Measurements from ENCODE around the gene RSPRY1. TPM values are rescaled to one million over a fixed set of nuclear protein-coding genes. Genes with fewer than 3 reads are reported as not detected.

RSPRY1 gene
- total RNA-seq, 2 experiments from 2014 or later = 30.9 to 35.8 TPM

GRCh38 chr16:57203451-57203850 is 17.3 kb downstream of the RSPRY1 start:
- POLR2A ChIA-PET = no interaction called here
- Mint-ChIP-seq H3K4me3 (no peak overlapping the region), H3K9me3 (ENCODE audit: insufficient read depth) (no peaks in the 10 kb centered on the region), H3K4me1 (ENCODE audit: low read depth) (peaks cover 2% of the 10 kb centered on the region), H3K36me3 (ENCODE audit: low read depth) (peaks cover 29% of the 10 kb centered on the region), H3K27me3 (ENCODE audit: low read depth) (no peaks in the 10 kb centered on the region), H3K27ac (no peak overlapping the region)
- CTCF ChIA-PET = interaction anchor here (1.6 kb wide), 1 partner anchor 21 kb away, joined by 4 read pairs; no protein-coding TSS in a partner anchor
- ATAC-seq (no peak), DNase-seq (no peak)

DNA sequence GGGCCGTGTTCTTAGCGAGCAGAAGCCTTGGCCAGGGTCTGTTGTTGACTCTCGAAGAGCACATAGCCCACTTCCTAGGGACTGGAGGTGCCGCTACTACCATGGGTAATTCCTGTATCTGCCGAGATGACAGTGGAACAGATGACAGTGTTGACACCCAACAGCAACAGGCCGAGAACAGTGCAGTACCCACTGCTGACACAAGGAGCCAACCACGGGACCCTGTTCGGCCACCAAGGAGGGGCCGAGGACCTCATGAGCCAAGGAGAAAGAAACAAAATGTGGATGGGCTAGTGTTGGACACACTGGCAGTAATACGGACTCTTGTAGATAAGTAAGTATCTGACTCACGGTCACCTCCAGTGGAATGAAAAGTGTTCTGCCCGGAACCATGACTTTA is 18.5 kb downstream of the RSPRY1 start:
- DNase-seq (no peak), ATAC-seq (no peak)
- H3K4me1 Mint-ChIP-seq (ENCODE audit: low read depth) = peaks cover 2% of the 10 kb centered on the region
- no peak overlapping the region for H3K27ac Mint-ChIP-seq
- peaks cover 30% of the 10 kb centered on the region for H3K36me3 Mint-ChIP-seq (ENCODE audit: low read depth)
- no peaks in the 10 kb centered on the region for H3K9me3 Mint-ChIP-seq (ENCODE audit: insufficient read depth)
- H3K4me3 Mint-ChIP-seq = no peak overlapping the region
- ChIA-PET CTCF (interaction anchor here (0.7 to 2.0 kb wide), 3 partner anchors 20 to 690 kb away, joined by 4 to 7 read pairs (median 4); no protein-coding TSS in a partner anchor), POLR2A (no interaction called here)
- H3K27me3 Mint-ChIP-seq (ENCODE audit: low read depth) = no peaks in the 10 kb centered on the region

DNA sequence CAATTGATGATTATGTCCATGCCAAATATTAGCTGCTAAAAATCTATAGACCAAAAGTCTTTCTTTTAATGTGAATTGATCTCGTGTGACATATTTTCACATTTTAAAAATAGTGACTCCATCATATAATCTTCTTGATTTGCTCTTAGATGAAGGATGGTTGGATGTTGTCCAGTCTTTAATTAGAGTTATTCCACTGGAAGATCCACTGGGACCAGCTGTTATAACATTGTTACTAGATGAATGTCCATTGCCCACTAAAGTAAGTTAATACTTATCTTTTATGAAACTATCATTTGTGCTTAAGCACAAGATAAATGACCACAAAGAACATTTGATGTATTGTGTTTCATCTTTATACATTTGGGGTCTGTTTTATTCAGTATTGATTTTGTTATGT is 22.8 kb downstream of the RSPRY1 start:
- ChIA-PET POLR2A (no interaction called here), CTCF (no interaction called here)
- DNase-seq = no peak
- ATAC-seq = no peak
- Mint-ChIP-seq H3K9me3 (ENCODE audit: insufficient read depth) (peaks cover 1% of the 10 kb centered on the region), H3K4me1 (ENCODE audit: low read depth) (no peaks in the 10 kb centered on the region), H3K36me3 (ENCODE audit: low read depth) (peaks cover 57% of the 10 kb centered on the region), H3K27ac (no peak overlapping the region), H3K27me3 (ENCODE audit: low read depth) (no peaks in the 10 kb centered on the region), H3K4me3 (no peak overlapping the region)

DNA sequence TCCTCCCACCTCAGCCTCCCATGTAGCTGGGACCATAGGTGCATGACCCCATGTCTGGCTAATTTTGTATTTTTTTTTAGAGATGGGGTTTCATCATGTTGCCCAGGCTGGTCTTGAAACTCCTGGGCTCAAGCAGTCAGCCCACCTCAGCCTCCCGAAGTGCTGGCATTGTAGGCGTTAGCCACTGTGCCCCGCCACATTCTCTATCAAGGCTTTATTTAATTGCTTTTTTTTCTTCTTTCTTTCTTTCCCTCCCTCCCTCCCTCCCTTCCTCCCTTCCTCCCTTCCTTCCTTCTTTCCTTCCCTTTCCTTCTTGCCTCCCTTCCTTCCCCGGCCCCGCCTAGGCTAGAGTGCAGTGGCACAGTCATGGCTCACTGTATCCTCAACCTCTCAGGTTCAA is 23.7 kb downstream of the RSPRY1 start:
- CTCF ChIA-PET = no interaction called here
- H3K9me3 Mint-ChIP-seq (ENCODE audit: insufficient read depth) = peaks cover 9% of the 10 kb centered on the region
- H3K36me3 Mint-ChIP-seq (ENCODE audit: low read depth) = peaks cover 62% of the 10 kb centered on the region
- DNase-seq (no peak), ATAC-seq (no peak)
- H3K4me3 Mint-ChIP-seq = no peak overlapping the region
- H3K27me3 Mint-ChIP-seq (ENCODE audit: low read depth) = no peaks in the 10 kb centered on the region
- POLR2A ChIA-PET = no interaction called here
- no peak overlapping the region for H3K27ac Mint-ChIP-seq
- H3K4me1 Mint-ChIP-seq (ENCODE audit: low read depth) = no peaks in the 10 kb centered on the region

DNA sequence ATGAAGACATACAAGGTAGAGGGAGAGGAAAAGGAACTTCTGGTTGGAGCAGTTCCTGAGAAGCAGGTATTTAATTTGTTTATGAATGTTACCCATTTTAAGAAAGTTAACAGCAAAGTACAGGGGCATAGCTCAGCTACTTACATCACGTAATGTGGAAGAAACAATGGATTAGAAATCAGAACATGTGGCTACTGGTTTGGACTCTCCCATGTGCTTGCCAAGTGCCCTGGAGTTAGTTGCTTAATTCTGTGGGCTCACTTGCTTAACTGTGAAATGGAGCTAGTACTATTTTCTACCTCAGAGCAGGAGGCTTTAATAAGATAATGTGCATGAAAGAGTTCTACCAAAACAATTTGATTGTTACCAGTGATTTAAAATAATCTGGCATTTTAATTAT is 27.3 kb downstream of the RSPRY1 start:
- POLR2A ChIA-PET = no interaction called here
- Mint-ChIP-seq H3K27ac (no peak overlapping the region), H3K9me3 (ENCODE audit: insufficient read depth) (peaks cover 41% of the 10 kb centered on the region), H3K27me3 (ENCODE audit: low read depth) (no peaks in the 10 kb centered on the region), H3K4me1 (ENCODE audit: low read depth) (no peaks in the 10 kb centered on the region), H3K36me3 (ENCODE audit: low read depth) (peaks cover 77% of the 10 kb centered on the region), H3K4me3 (no peak overlapping the region)
- DNase-seq (no peak), ATAC-seq (no peak)
- CTCF ChIA-PET = interaction anchor here (1.1 to 1.3 kb wide), 3 partner anchors 9 to 209 kb away, joined by 3 to 4 read pairs (median 3); no protein-coding TSS in a partner anchor

GRCh38 chr16:57216968-57217367 is 30.8 kb downstream of the RSPRY1 start:
- peaks cover 89% of the 10 kb centered on the region for H3K36me3 Mint-ChIP-seq (ENCODE audit: low read depth)
- ATAC-seq = no peak
- H3K27ac Mint-ChIP-seq = no peak overlapping the region
- peaks cover 56% of the 10 kb centered on the region for H3K9me3 Mint-ChIP-seq (ENCODE audit: insufficient read depth)
- H3K4me3 Mint-ChIP-seq = no peak overlapping the region
- POLR2A ChIA-PET = no interaction called here
- no peaks in the 10 kb centered on the region for H3K27me3 Mint-ChIP-seq (ENCODE audit: low read depth)
- no peaks in the 10 kb centered on the region for H3K4me1 Mint-ChIP-seq (ENCODE audit: low read depth)
- DNase-seq = no peak
- CTCF ChIA-PET = no interaction called here

DNA sequence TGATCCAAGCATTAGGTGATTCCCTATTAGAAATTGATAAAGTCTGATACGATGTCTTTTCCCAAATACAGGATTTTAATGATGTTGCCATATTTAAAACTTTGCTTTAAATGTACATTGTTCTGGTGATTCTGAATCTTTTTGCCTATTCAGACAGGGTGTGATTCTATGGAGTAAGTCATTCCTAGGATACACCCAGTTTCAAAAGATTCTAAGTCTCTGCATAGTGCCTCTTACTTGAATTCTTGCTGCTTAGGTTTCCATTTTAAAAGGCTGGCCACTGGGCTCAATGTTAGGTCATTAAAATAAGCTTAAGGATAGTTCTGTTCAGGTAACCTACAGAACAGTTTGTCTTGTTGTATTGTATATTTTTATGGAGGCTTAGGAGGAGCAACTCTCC is 36.9 kb downstream of the RSPRY1 start:
- Mint-ChIP-seq H3K4me1 (ENCODE audit: low read depth) (no peaks in the 10 kb centered on the region), H3K36me3 (ENCODE audit: low read depth) (peaks cover 69% of the 10 kb centered on the region), H3K9me3 (ENCODE audit: insufficient read depth) (peaks cover 19% of the 10 kb centered on the region), H3K27me3 (ENCODE audit: low read depth) (no peaks in the 10 kb centered on the region), H3K27ac (no peak overlapping the region), H3K4me3 (no peak overlapping the region)
- ChIA-PET CTCF (interaction anchor here (1.1 to 1.4 kb wide), 2 partner anchors 10 to 139 kb away, joined by 3 to 4 read pairs; no protein-coding TSS in a partner anchor), POLR2A (no interaction called here)
- ATAC-seq (no peak), DNase-seq (no peak)

- no peak overlapping the region for H3K4me3 Mint-ChIP-seq
- no peaks in the 10 kb centered on the region for H3K4me1 Mint-ChIP-seq (ENCODE audit: low read depth)
- peaks cover 56% of the 10 kb centered on the region for H3K36me3 Mint-ChIP-seq (ENCODE audit: low read depth)
- no peak for DNase-seq
- ChIA-PET CTCF (interaction anchor here (1.5 kb wide), 1 partner anchor 21 kb away, joined by 4 read pairs; no protein-coding TSS in a partner anchor), POLR2A (no interaction called here)
- no peaks in the 10 kb centered on the region for H3K27me3 Mint-ChIP-seq (ENCODE audit: low read depth)
- ATAC-seq = no peak
- H3K27ac Mint-ChIP-seq = no peak overlapping the region
- H3K9me3 Mint-ChIP-seq (ENCODE audit: insufficient read depth) = peaks cover 5% of the 10 kb centered on the region
Measured at GRCh38 chr16:57224651-57225335, 38.7 kb downstream of the RSPRY1 start.

DNA sequence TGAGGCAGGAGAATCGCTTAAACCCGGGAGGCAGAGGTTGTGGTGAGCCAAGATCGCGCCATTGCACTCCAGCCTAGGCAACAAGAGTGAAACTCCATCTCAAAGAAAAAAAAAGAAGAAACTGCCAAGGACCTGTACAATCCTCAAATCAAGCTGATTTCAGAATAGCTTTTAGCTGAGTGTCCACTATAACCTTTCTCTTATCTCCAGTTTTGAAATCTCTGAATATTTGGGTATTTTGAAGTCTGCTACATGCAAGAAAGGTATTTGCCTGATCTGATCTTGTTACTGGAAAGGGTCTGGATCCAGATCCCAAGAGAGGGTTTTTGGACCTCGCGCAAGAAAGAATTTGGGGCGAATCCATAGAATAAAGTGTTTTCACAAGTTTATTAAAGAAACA is 39.8 kb downstream of the RSPRY1 start:
- no peaks in the 10 kb centered on the region for H3K27me3 Mint-ChIP-seq (ENCODE audit: low read depth)
- no peaks in the 10 kb centered on the region for H3K9me3 Mint-ChIP-seq (ENCODE audit: insufficient read depth)
- no peaks in the 10 kb centered on the region for H3K4me1 Mint-ChIP-seq (ENCODE audit: low read depth)
- ChIA-PET POLR2A (interaction anchor here (0.6 kb wide), 1 partner anchor 82 kb away, joined by 3 read pairs; no protein-coding TSS in a partner anchor), CTCF (interaction anchor here (1.0 kb wide), 1 partner anchor 193 kb away, joined by 3 read pairs; no protein-coding TSS in a partner anchor)
- no peak overlapping the region for H3K27ac Mint-ChIP-seq
- no peak overlapping the region for H3K4me3 Mint-ChIP-seq
- ATAC-seq = no peak
- DNase-seq = no peak
- peaks cover 55% of the 10 kb centered on the region for H3K36me3 Mint-ChIP-seq (ENCODE audit: low read depth)

DNA sequence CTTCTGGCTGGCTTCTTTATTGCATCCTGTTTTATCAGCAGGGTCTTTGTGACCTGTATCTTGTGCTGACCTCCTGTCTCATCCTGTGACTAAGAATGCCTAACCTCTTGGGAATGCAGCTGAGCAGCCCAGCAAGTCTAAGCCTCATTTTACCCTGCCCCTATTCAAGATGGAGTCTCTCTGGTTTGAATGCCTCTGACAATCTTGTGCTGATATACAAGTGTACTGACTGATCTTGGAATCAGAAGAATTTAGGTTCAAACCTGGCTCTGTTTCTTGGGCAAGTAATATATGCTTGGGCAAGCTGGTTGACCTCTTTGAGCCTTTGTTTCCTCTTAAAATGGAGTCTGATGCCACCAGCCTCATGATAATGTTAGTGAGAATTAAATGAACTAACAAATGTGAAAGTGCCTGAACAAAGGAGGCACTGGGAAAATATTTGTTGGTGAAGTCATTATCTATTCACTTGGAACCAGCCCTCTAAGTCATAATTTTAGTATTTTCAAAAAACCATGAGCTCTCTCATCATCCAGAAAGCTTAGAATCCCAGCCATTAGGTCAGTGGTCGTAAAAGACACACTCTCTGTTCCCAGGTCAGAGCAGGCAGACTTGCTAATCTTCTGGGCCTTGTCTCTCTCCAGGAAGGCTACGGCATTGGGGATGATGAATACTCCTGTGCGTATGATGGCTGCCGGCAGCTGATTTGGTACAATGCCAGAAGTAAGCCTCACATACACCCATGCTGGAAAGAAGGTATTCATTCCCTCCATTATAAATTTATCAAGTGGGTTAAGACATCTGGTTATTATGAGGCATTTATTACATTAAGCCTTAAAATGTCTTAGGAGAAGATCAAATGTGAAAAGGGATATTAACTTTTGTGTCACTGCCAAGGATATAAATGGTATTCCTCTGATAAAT is 40.8 kb downstream of the RSPRY1 start:
- no peaks in the 10 kb centered on the region for H3K9me3 Mint-ChIP-seq (ENCODE audit: insufficient read depth)
- ChIA-PET CTCF (interaction anchor here (1.0 kb wide), 1 partner anchor 192 kb away, joined by 3 read pairs; no protein-coding TSS in a partner anchor), POLR2A (no interaction called here)
- no peaks in the 10 kb centered on the region for H3K27me3 Mint-ChIP-seq (ENCODE audit: low read depth)
- no peaks in the 10 kb centered on the region for H3K4me1 Mint-ChIP-seq (ENCODE audit: low read depth)
- H3K27ac Mint-ChIP-seq = peak overlapping the region; percentile 56
- ATAC-seq = no peak
- DNase-seq = no peak
- H3K4me3 Mint-ChIP-seq = no peak overlapping the region
- peaks cover 54% of the 10 kb centered on the region for H3K36me3 Mint-ChIP-seq (ENCODE audit: low read depth)

GRCh38 chr16:57229079-57229478 is 43.0 kb downstream of the RSPRY1 start:
- no peak overlapping the region for H3K4me3 Mint-ChIP-seq
- H3K36me3 Mint-ChIP-seq (ENCODE audit: low read depth) = peaks cover 49% of the 10 kb centered on the region
- ATAC-seq (no peak), DNase-seq (no peak)
- H3K9me3 Mint-ChIP-seq (ENCODE audit: insufficient read depth) = no peaks in the 10 kb centered on the region
- ChIA-PET CTCF (no interaction called here), POLR2A (no interaction called here)
- no peaks in the 10 kb centered on the region for H3K4me1 Mint-ChIP-seq (ENCODE audit: low read depth)
- no peaks in the 10 kb centered on the region for H3K27me3 Mint-ChIP-seq (ENCODE audit: low read depth)
- H3K27ac Mint-ChIP-seq = no peak overlapping the region

DNA sequence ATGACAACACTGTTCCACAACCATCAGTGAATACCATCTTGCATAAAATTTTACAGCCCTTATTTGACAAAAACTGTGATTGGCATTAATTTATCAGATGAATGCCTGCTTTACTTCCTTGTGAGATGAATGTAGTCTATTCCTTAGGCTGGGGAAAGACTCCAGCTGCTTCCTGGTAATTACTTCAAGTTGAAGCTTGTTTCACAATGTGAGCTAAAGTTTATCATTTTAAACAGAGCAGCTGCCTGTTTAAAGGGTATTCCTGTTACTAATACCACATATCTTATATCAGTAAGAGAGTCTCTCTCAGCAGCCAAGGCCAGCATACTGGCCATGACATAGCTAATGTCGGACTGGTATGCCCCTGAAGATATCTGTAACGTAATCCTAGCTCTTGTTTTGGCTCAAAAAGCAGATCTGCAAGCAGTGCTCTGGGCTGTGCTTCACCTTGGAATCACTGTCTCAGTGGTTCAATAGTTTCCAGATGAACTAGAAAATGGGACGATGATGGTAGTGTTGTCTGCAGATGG is 45.8 kb downstream of the RSPRY1 start:
- no peaks in the 10 kb centered on the region for H3K27me3 Mint-ChIP-seq (ENCODE audit: low read depth)
- H3K27ac Mint-ChIP-seq = no peak overlapping the region
- H3K4me3 Mint-ChIP-seq = no peak overlapping the region
- H3K36me3 Mint-ChIP-seq (ENCODE audit: low read depth) = peaks cover 63% of the 10 kb centered on the region
- CTCF ChIA-PET = no interaction called here
- ATAC-seq = no peak
- H3K9me3 Mint-ChIP-seq (ENCODE audit: insufficient read depth) = no peaks in the 10 kb centered on the region
- POLR2A ChIA-PET = interaction anchor here (0.7 kb wide), 1 partner anchor 80 kb away, joined by 3 read pairs; no protein-coding TSS in a partner anchor
- peaks cover 8% of the 10 kb centered on the region for H3K4me1 Mint-ChIP-seq (ENCODE audit: low read depth)
- DNase-seq = no peak
